GM10266 (cell line): ENCODE measurements around the gene NNT.
"Not testable (repeated sequence)": the region's sequence is repeated elsewhere in the genome, so short reads cannot be mapped to it uniquely, and the experiment has no call there.

Source experiments
- DNase-seq: peaks from one replicate; pipeline ENCODE4 v3.0.0; 2012; ENCODE audit errors: extremely low spot score
- CTCF ChIP-seq: IDR thresholded peaks from 2 replicates; pipeline ENCODE4 v1.5.1; 2012; ENCODE audit warnings: mild to moderate bottlenecking, low read depth; ENCODE audit not compliant: control insufficient read depth, insufficient read depth; ENCODE audit errors: missing control alignments

Gene NNT

GRCh38 chr5:43685252-43685950, 82.4 kb downstream of the NNT start:
- TF ChIP-seq CTCF, result no peak
- no peak for DNase-seq

- no peak for DNase-seq
- TF ChIP-seq CTCF, result no peak
Observed at GRCh38 chr5:43687275-43687674, 84.3 kb downstream of the NNT start.

GRCh38 chr5:43691275-43691674, 88.3 kb downstream of the NNT start:
- no peak for DNase-seq
- TF ChIP-seq CTCF, result no peak

GRCh38 chr5:43691893-43692292, 88.9 kb downstream of the NNT start:
- DNase-seq, result no peak
- TF ChIP-seq CTCF, result no peak

GRCh38 chr5:43693411-43693810, 90.4 kb downstream of the NNT start:
- no peak for TF ChIP-seq CTCF
- DNase-seq, result no peak

- no peak for TF ChIP-seq CTCF
- DNase-seq, result no peak
Observed at GRCh38 chr5:43694027-43694426, 91.0 kb downstream of the NNT start.

GRCh38 chr5:43696444-43696843, 93.5 kb downstream of the NNT start:
- DNase-seq, result not testable (repeated sequence)

- TF ChIP-seq CTCF, result no peak
- no peak for DNase-seq
Observed at GRCh38 chr5:43699910-43700309, 96.9 kb downstream of the NNT start.
